Left lung (tissue), 10 donors: ENCODE data around the gene NOXA1. TPM values are rescaled to one million over a fixed set of nuclear protein-coding genes. Genes with fewer than 3 reads are reported as not detected.
A peak's percentile ranks its signal among the peaks of the same experiment; 100 is the strongest.

Experiments used
- ATAC-seq: fragments of 200-7000 bp; cut with Tn5 transposase; one replicate; pipeline ENCODE4 v1.9.1; 2020; ENCODE audit warnings: moderate library complexity
- DNase-seq, 4 donors: peaks; one replicate each; pipeline ENCODE4 v3.0.0-alpha.2; 2013 to 2020
- H3K27ac ChIP-seq, 2 donors: fragments of 200-600 bp; sonication (generic) in 1 of 2; one replicate each; pipeline versions ENCODE4 v1.5.0 to v1.8.0; 2020 to 2021
- H3K27me3 ChIP-seq, 2 donors: fragments of 200-600 bp; sonication (generic) in 1 of 2; one replicate each; pipeline versions ENCODE4 v1.5.0 to v1.8.0; 2020 to 2021
- H3K36me3 ChIP-seq, 2 donors: fragments of 200-600 bp; sonication (generic) in 1 of 2; one replicate each; pipeline versions ENCODE4 v1.5.0 to v1.8.0; 2020 to 2021
- H3K4me1 ChIP-seq, 2 donors: fragments of 200-600 bp; one replicate each; pipeline ENCODE4 v1.8.0; 2021
- H3K4me3 ChIP-seq, 2 donors: fragments of 200-600 bp; sonication (generic) in 1 of 2; one replicate each; pipeline versions ENCODE4 v1.5.0 to v1.8.0; 2020 to 2021; ENCODE audit warnings: mild to moderate bottlenecking in 1 of 2
- H3K9me3 ChIP-seq, 2 donors: fragments of 200-600 bp; sonication (generic) in 1 of 2; one replicate each; pipeline versions ENCODE4 v1.5.0 to v1.8.0; 2020 to 2021
- CTCF ChIP-seq, 2 donors: fragments of 200-600 bp; sonication (generic) in 1 of 2; IDR thresholded peaks; one replicate each; pipeline versions ENCODE4 v1.5.0 to v1.8.0; 2021; ENCODE audit warnings: antibody characterized with exemption in 2 of 2
- intact Hi-C, 2 donors: fragments of 100-400 bp; cut with DNase I; formaldehyde crosslinking; loops; one replicate each; pipeline versions ENCODE4 v1.11.2 to v1.14.2; 2022
- polyA plus RNA-seq, 6 donors: library from polyadenylated mRNA; unstranded; fragments of 120-200 nt; gene quantifications; one replicate each; pipeline ENCODE4 v1.2.1, GENCODE V29; 2013; ENCODE audit not compliant: insufficient read length in 6 of 6
- total RNA-seq, 2 donors: library from RNA; stranded (reverse); fragmentation: NEBNext Ultra II Directional; extraction: Animal tissue kit (Norgen Biotek cat#: 25700); gene quantifications; one replicate each; pipeline ENCODE4 v1.2.1, GENCODE V29; 2021
- donor health status: DM: no; HTN: yes; CAD: no.
- donor health status: DM: no; HTN: no; CAD: no.

Gene NOXA1
- total and polyA plus RNA-seq, 8 donors = 4.5 to 8.7 (median 6.9) TPM

GRCh38 chr9:137474271-137474670, 51.1 kb downstream of the NOXA1 start:
- Histone ChIP-seq H3K27ac (no peak overlapping the region), H3K27me3 (no peaks in the 10 kb centered on the region), H3K4me3 (no peak overlapping the region), H3K4me1 (no peaks in the 10 kb centered on the region), H3K36me3 (no peaks in the 10 kb centered on the region), H3K9me3 (peaks cover 0 to 26% of the 10 kb centered on the region in 2 donors)
- DNase-seq (peak in 1 of 4 donors; percentile 48), ATAC-seq (no peak)
- TF ChIP-seq CTCF (IDR thresholded peaks at IDR 0.05) = no peak
- intact Hi-C loops = no loop called here

GRCh38 chr9:137475666-137476065, 52.5 kb downstream of the NOXA1 start:
- Histone ChIP-seq H3K4me3 (no peak overlapping the region), H3K36me3 (no peaks in the 10 kb centered on the region), H3K27me3 (no peaks in the 10 kb centered on the region), H3K27ac (no peak overlapping the region), H3K9me3 (peaks cover 0 to 26% of the 10 kb centered on the region in 2 donors), H3K4me1 (no peaks in the 10 kb centered on the region)
- DNase-seq (no peak), ATAC-seq (no peak)
- TF ChIP-seq CTCF (IDR thresholded peaks at IDR 0.05) = no peak
- intact Hi-C loops = no loop called here

GRCh38 chr9:137476856-137477255, 53.7 kb downstream of the NOXA1 start:
- peaks cover 0 to under 1% of the 10 kb centered on the region in 2 donors for H3K4me1 ChIP-seq
- no peak for ATAC-seq
- no peak for TF ChIP-seq CTCF (IDR thresholded peaks at IDR 0.05)
- no peaks in the 10 kb centered on the region for H3K27me3 ChIP-seq
- H3K27ac ChIP-seq = no peak overlapping the region
- peak in 1 of 4 donors; percentile 59 for DNase-seq
- intact Hi-C loops = no loop called here
- no peaks in the 10 kb centered on the region for H3K36me3 ChIP-seq
- H3K4me3 ChIP-seq = no peak overlapping the region
- peaks cover 0 to 26% of the 10 kb centered on the region in 2 donors for H3K9me3 ChIP-seq

GRCh38 chr9:137477778-137478612, 54.8 kb downstream of the NOXA1 start:
- Histone ChIP-seq H3K36me3 (no peaks in the 10 kb centered on the region), H3K4me1 (peaks cover 0 to 8% of the 10 kb centered on the region in 2 donors), H3K27me3 (no peaks in the 10 kb centered on the region), H3K4me3 (no peak overlapping the region), H3K9me3 (peaks cover 0 to 26% of the 10 kb centered on the region in 2 donors), H3K27ac (no peak overlapping the region)
- intact Hi-C loops = no loop called here
- ATAC-seq (no peak), DNase-seq (peak in 1 of 4 donors; percentile 78)
- no peak for TF ChIP-seq CTCF (IDR thresholded peaks at IDR 0.05)

- TF ChIP-seq CTCF (IDR thresholded peaks at IDR 0.05) = no peak
- Histone ChIP-seq H3K27ac (no peak overlapping the region), H3K27me3 (no peaks in the 10 kb centered on the region), H3K4me1 (peaks cover 0 to 8% of the 10 kb centered on the region in 2 donors), H3K36me3 (no peaks in the 10 kb centered on the region), H3K9me3 (peaks cover 0 to 26% of the 10 kb centered on the region in 2 donors), H3K4me3 (no peak overlapping the region)
- ATAC-seq = no peak
- DNase-seq = peak in 1 of 4 donors; percentile 47
- intact Hi-C loops = no loop called here
Observed at GRCh38 chr9:137478613-137478961, 55.4 kb downstream of the NOXA1 start.
